Calu3 (cell line): ENCODE measurements around the gene BCL10. TPM values are rescaled to one million over a fixed set of nuclear protein-coding genes. Genes with fewer than 3 reads are reported as not detected.
A peak's percentile ranks its signal among the peaks of the same experiment; 100 is the strongest.

Source experiments
- Bru-seq: library from RNA; stranded (reverse); fragments of 400-500 nt; gene quantifications from one replicate; lab custom pipeline; 2021; lab: Mats Ljungman, UMichigan
- BruChase-seq, 2 experiments: library from RNA; stranded (reverse); fragments of 400-500 nt; gene quantifications; one replicate each; lab custom pipeline; 2021; lab: Mats Ljungman, UMichigan
- BruUV-seq: library from RNA; stranded (reverse); fragments of 400-500 nt; replicated peaks from 2 replicates; lab custom pipeline; 2021; lab: Mats Ljungman, UMichigan
- CTCF ChIA-PET: fragments of 300-600 bp; sonication (Branson Sonifier 250); formaldehyde crosslinking; loops from one replicate; lab custom pipeline; 2022; ENCODE audit warnings: antibody characterized with exemption; lab: Charles Lee
- DNase-seq: peaks from one replicate; pipeline ENCODE4 v3.0.0; 2022
- H3K27ac Mint-ChIP-seq: one replicate; pipeline ENCODE4 v1.8.0; 2022; ENCODE audit warnings: mixed read lengths; ENCODE audit not compliant: unreplicated experiment
- H3K27me3 Mint-ChIP-seq: one replicate; pipeline ENCODE4 v1.8.0; 2022; ENCODE audit warnings: mixed read lengths; ENCODE audit not compliant: unreplicated experiment
- H3K36me3 Mint-ChIP-seq: one replicate; pipeline ENCODE4 v1.8.0; 2022; ENCODE audit warnings: mild to moderate bottlenecking, moderate library complexity, mixed read lengths; ENCODE audit not compliant: insufficient read depth, unreplicated experiment
- H3K4me1 Mint-ChIP-seq: one replicate; pipeline ENCODE4 v1.8.0; 2022; ENCODE audit warnings: mild to moderate bottlenecking, low read depth, mixed read lengths; ENCODE audit not compliant: unreplicated experiment
- H3K4me3 Mint-ChIP-seq: one replicate; pipeline ENCODE4 v1.8.0; 2022; ENCODE audit warnings: mild to moderate bottlenecking, low read depth, moderate library complexity, mixed read lengths; ENCODE audit not compliant: unreplicated experiment
- H3K9me3 Mint-ChIP-seq: one replicate; pipeline ENCODE4 v1.8.0; 2022; ENCODE audit warnings: low read depth, mixed read lengths; ENCODE audit not compliant: unreplicated experiment
- CTCF ChIP-seq: fragments of 200-600 bp; IDR thresholded peaks from one replicate; pipeline ENCODE4 v1.8.0; 2022; ENCODE audit warnings: antibody characterized with exemption; ENCODE audit not compliant: unreplicated experiment
- intact Hi-C: fragments of 100-400 bp; cut with micrococcal nuclease; formaldehyde crosslinking; loops from one replicate; pipeline ENCODE4 v1.10.0; 2022; ENCODE audit not compliant: unreplicated experiment
- long read RNA-seq: library from polyadenylated mRNA; stranded (forward); transcript quantifications from one replicate; pipeline ENCODE4 v2.0.0, GENCODE V29; 2022
- total RNA-seq: library from RNA; stranded (reverse); gene quantifications from 2 replicates; pipeline ENCODE4 v1.2.3, GENCODE V29; 2022

BCL10 gene
- 57.7 and 59.1 TPM in 2 replicates for total RNA-seq
- Bru-seq, nascent RNA, result percentile 96 among the genes with signal in this experiment
- percentile 90 among the genes with signal in this experiment for BruChase-seq, experiment 1, labeled RNA remaining after a 6-hour chase
- BruChase-seq, experiment 2, labeled RNA remaining after a 2-hour chase, result percentile 98 among the genes with signal in this experiment
- long read RNA-seq, transcript BCL10-203 (3 exons, 2,833 nt), result major isoform, 76 of 93 reads
- long read RNA-seq, transcript BCL10-202 (3 exons, 776 nt), result minor isoform, 5 of 93 reads
- long read RNA-seq, partial matches to known transcripts, result 1 of 93 reads
- long read RNA-seq, other reads (novel, unspliced or antisense), result 11 of 93 reads

- CTCF ChIA-PET, result interaction anchor here (0.7 to 2.1 kb wide), 10 partner anchors 9 to 381 kb away, joined by 3 to 11 read pairs (median 4); partner anchors contain the start of gene C1orf52
- intact Hi-C loops, result no loop called here
- Mint-ChIP-seq H3K9me3 (no peaks in the 10 kb centered on the region), H3K36me3 (peaks cover 58% of the 10 kb centered on the region), H3K4me3 (peak within 1 kb of the TSS; percentile 86), H3K27me3 (no peaks in the 10 kb centered on the region), H3K4me1 (peaks cover 52% of the 10 kb centered on the region), H3K27ac (peak within 1 kb of the TSS; percentile 10)
- no TSS peak for BruUV-seq
- TF ChIP-seq CTCF, result no peak
- DNase-seq, result peak; percentile 98
Measured at GRCh38 chr1:85276215-85276977, at the start of gene BCL10. Gene BCL10, minus strand, starts transcription at chr1:85276632. Its CDS starts 280 bp downstream, at chr1:85276352.

GRCh38 chr1:85325920-85326319, 49.5 kb upstream of the BCL10 start:
- peak; percentile 42 for DNase-seq
- TF ChIP-seq CTCF, result no peak
- BruUV-seq, result no TSS peak
- peaks cover 78% of the 10 kb centered on the region for H3K4me1 Mint-ChIP-seq
- intact Hi-C loops, result loop anchor here (5.0 kb wide), 2 partner anchors 136 to 256 kb away; partner anchors contain the start of gene CCN1
- peaks cover 37% of the 10 kb centered on the region for H3K36me3 Mint-ChIP-seq
- H3K27me3 Mint-ChIP-seq, result no peaks in the 10 kb centered on the region
- CTCF ChIA-PET, result no interaction called here
- H3K27ac Mint-ChIP-seq, result peak overlapping the region; percentile 36
- H3K9me3 Mint-ChIP-seq, result no peaks in the 10 kb centered on the region
- H3K4me3 Mint-ChIP-seq, result peak overlapping the region; percentile 31

- no peak overlapping the region for H3K27ac Mint-ChIP-seq
- no peaks in the 10 kb centered on the region for H3K9me3 Mint-ChIP-seq
- no peak for TF ChIP-seq CTCF
- BruUV-seq, result no TSS peak
- H3K27me3 Mint-ChIP-seq, result no peaks in the 10 kb centered on the region
- H3K4me3 Mint-ChIP-seq, result no peak overlapping the region
- no peak for DNase-seq
- H3K36me3 Mint-ChIP-seq, result peaks cover 38% of the 10 kb centered on the region
- H3K4me1 Mint-ChIP-seq, result peaks cover 78% of the 10 kb centered on the region
- CTCF ChIA-PET, result no interaction called here
- intact Hi-C loops, result no loop called here
Measured at GRCh38 chr1:85323770-85324169, 47.3 kb upstream of the BCL10 start.

- no TSS peak for BruUV-seq
- no peak overlapping the region for H3K27ac Mint-ChIP-seq
- no peak for TF ChIP-seq CTCF
- H3K36me3 Mint-ChIP-seq, result peaks cover 32% of the 10 kb centered on the region
- CTCF ChIA-PET, result no interaction called here
- DNase-seq, result no peak
- no peak overlapping the region for H3K4me3 Mint-ChIP-seq
- peaks cover 72% of the 10 kb centered on the region for H3K4me1 Mint-ChIP-seq
- H3K9me3 Mint-ChIP-seq, result no peaks in the 10 kb centered on the region
- intact Hi-C loops, result no loop called here
- no peaks in the 10 kb centered on the region for H3K27me3 Mint-ChIP-seq
Measured at GRCh38 chr1:85322655-85323054, 46.2 kb upstream of the BCL10 start.
